ENCODE data around the gene CNTNAP2. TPM values are rescaled to one million over a fixed set of nuclear protein-coding genes. Genes with fewer than 3 reads are reported as not detected.

Gene CNTNAP2
- total RNA-seq, 1 experiment from 2014 or later, result 64.5 TPM

DNA sequence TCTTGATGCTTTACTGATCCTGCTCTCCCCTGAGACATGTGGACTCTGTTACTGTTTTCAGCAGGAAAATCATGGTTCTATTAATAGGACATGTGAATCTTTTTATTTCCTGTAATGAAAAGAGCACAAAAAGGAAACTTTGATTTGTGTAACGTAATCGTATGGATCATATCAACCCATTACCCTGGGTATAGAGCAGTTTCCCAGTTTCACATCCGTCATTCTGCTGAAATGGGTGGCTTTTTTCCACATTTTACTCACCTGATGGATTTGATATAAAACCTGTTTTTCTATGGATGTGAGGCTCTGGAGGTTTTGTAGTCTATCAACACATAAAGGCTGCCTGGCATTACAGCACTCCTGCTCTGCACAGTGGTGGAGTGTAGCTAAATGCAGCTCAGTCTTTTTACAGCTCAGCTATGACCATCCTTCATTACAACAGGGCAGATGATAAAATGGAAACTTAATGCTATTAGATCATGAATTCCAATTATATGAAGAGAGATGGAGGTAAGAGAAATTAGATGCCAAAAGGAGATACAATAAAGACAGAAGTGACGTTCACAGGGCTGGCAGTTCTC, 1987.6 kb downstream of the CNTNAP2 start:
- peaks cover 0 to 3% (median 1%) of the 10 kb centered on the region in 3 experiments; a peak in 1 of 7 replicates for H3K36me3 Mint-ChIP-seq (ENCODE audit: insufficient read depth in 1 of 3, low read depth in 3 of 3)
- Histone ChIP-seq H3K27me3 (ENCODE audit: insufficient read depth, low read length) (no peaks in the 10 kb centered on the region), H3K18ac (ENCODE audit: insufficient read length, low read depth, low read length) (no peak overlapping the region), H2BK15ac (ENCODE audit: low read depth, low read length) (no peak overlapping the region), H2AFZ (ENCODE audit: low read length) (no peak overlapping the region), H3K27ac (ENCODE audit: insufficient read length, low read depth, low read length) (no peak overlapping the region), H2BK20ac (ENCODE audit: low read depth, low read length, poor library complexity, severe bottlenecking) (no peak overlapping the region), H3K23ac (ENCODE audit: insufficient read length, low read depth, low read length) (no peak overlapping the region), H3T11ph (ENCODE audit: low read length) (no peak overlapping the region), H3K4me2 (ENCODE audit: insufficient read depth, insufficient read length, low read length) (no peak overlapping the region), H3K56ac (ENCODE audit: insufficient read length, low read depth, low read length) (no peak overlapping the region), H3K9me3 (ENCODE audit: control insufficient read depth, low read depth, low read length) (no peaks in the 10 kb centered on the region), H3K79me2 (ENCODE audit: insufficient read depth, low read length) (no peaks in the 10 kb centered on the region), H3K14ac (ENCODE audit: insufficient read depth, low read length) (no peak overlapping the region), H3K23me2 (ENCODE audit: insufficient read length, low read depth, low read length, poor library complexity, severe bottlenecking) (no peaks in the 10 kb centered on the region), H2BK12ac (ENCODE audit: insufficient read length, low read depth, low read length) (no peak overlapping the region), H3K79me1 (ENCODE audit: insufficient read depth, low read depth, low read length, poor library complexity, severe bottlenecking) (no peaks in the 10 kb centered on the region), H2AK5ac (ENCODE audit: insufficient read length, low read length) (no peak overlapping the region), H2BK5ac (ENCODE audit: insufficient read length, low read length) (no peak overlapping the region), H3K9ac (ENCODE audit: extremely low read depth, insufficient read length, low read length) (no peak overlapping the region), H4K20me1 (ENCODE audit: control insufficient read depth, insufficient read depth, insufficient read length) (no peaks in the 10 kb centered on the region), H4K5ac (ENCODE audit: insufficient read length, low read depth, low read length) (no peak overlapping the region), H2BK120ac (ENCODE audit: low read depth, low read length, poor library complexity, severe bottlenecking) (no peak overlapping the region), H4K91ac (ENCODE audit: insufficient read length, low read depth, low read length) (no peak overlapping the region), H3K4me1 (ENCODE audit: insufficient read depth, low read length) (peaks cover 6% of the 10 kb centered on the region; the same call in 1 of the 2 replicates), H3K4ac (ENCODE audit: low read depth, low read length) (no peak overlapping the region), H4K8ac (replicated peaks; ENCODE audit: insufficient read length, low read depth, low read length) (no peak overlapping the region)
- peaks cover 20 to 26% of the 10 kb centered on the region in 2 experiments for H3K4me1 Mint-ChIP-seq
- H3K27ac Mint-ChIP-seq, result no peak overlapping the region
- no peak overlapping the region for H3K4me3 Mint-ChIP-seq
- no CpG with 5 or more reads among the region's 4 CpGs for WGBS (ENCODE audit: extremely low coverage, insufficient read length, low lambda C conversion rate)
- no peaks in the 10 kb centered on the region for H3K27me3 Mint-ChIP-seq (ENCODE audit: low read depth)
- no peak for DNase-seq
- TF ChIP-seq, protein P1, sequence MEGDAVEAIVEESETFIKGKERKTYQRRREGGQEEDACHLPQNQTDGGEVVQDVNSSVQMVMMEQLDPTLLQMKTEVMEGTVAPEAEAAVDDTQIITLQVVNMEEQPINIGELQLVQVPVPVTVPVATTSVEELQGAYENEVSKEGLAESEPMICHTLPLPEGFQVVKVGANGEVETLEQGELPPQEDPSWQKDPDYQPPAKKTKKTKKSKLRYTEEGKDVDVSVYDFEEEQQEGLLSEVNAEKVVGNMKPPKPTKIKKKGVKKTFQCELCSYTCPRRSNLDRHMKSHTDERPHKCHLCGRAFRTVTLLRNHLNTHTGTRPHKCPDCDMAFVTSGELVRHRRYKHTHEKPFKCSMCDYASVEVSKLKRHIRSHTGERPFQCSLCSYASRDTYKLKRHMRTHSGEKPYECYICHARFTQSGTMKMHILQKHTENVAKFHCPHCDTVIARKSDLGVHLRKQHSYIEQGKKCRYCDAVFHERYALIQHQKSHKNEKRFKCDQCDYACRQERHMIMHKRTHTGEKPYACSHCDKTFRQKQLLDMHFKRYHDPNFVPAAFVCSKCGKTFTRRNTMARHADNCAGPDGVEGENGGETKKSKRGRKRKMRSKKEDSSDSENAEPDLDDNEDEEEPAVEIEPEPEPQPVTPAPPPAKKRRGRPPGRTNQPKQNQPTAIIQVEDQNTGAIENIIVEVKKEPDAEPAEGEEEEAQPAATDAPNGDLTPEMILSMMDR (conservative IDR thresholded peaks at IDR 0.05), result no peak
- H3K9me3 Mint-ChIP-seq, result peaks cover 2 to 5% of the 10 kb centered on the region in 2 experiments; a peak in 3 of 5 replicates
